Left ventricle myocardium superior (tissue), 1 donor: ENCODE results near the gene CNP. TPM values are rescaled to one million over a fixed set of nuclear protein-coding genes. Genes with fewer than 3 reads are reported as not detected.
A peak's percentile ranks its signal among the peaks of the same experiment; 100 is the strongest.
"Not testable (repeated sequence)": the region's sequence is repeated elsewhere in the genome, so short reads cannot be mapped to it uniquely, and the experiment has no call there.

Experiments used
- ATAC-seq: fragments of 200-7000 bp; cut with Tn5 transposase; one replicate; pipeline ENCODE4 v1.9.1; 2020; ENCODE audit warnings: mild to moderate bottlenecking, moderate library complexity
- DNase-seq: peaks from one replicate; pipeline ENCODE4 v3.0.0-alpha.2; 2020
- intact Hi-C: fragments of 100-400 bp; cut with micrococcal nuclease; formaldehyde crosslinking; loops from one replicate; pipeline ENCODE4 v1.11.0; 2022
- total RNA-seq: library from RNA; stranded (reverse); fragmentation: NEBNext Ultra II Directional; extraction: Animal tissue kit (Norgen Biotek cat#: 25700); gene quantifications from one replicate; pipeline ENCODE4 v1.2.1, GENCODE V29; 2021
- donor health status: DM: no; HTN: yes; CAD: no; lungs with severe emphysema.

CNP gene
- total RNA-seq, 1 donor from 2014 or later: 28.6 TPM

- intact Hi-C loops: no loop called here
- ATAC-seq (no peak), DNase-seq (no peak)
Measured at GRCh38 chr17:41989702-41990419, 23.3 kb downstream of the CNP start.

- ATAC-seq (peak; percentile 12), DNase-seq (no peak)
- intact Hi-C loops: no loop called here
Measured at GRCh38 chr17:41992576-41992975, 26.0 kb downstream of the CNP start.

GRCh38 chr17:41996855-41997164, 30.2 kb downstream of the CNP start:
- DNase-seq: no peak
- no peak for ATAC-seq
- intact Hi-C loops: no loop called here

GRCh38 chr17:41998497-41998896, 31.9 kb downstream of the CNP start:
- ATAC-seq: no peak
- DNase-seq: no peak
- intact Hi-C loops: no loop called here

- peak; percentile 55 for ATAC-seq
- DNase-seq: no peak
- intact Hi-C loops: no loop called here
Measured at GRCh38 chr17:42000413-42001133, 34.0 kb downstream of the CNP start.

GRCh38 chr17:42001729-42002128, 35.1 kb downstream of the CNP start:
- DNase-seq (no peak), ATAC-seq (no peak)
- intact Hi-C loops: no loop called here

GRCh38 chr17:42002175-42002791, 35.7 kb downstream of the CNP start:
- DNase-seq (no peak), ATAC-seq (no peak)
- intact Hi-C loops: no loop called here

- ATAC-seq: no peak
Measured at GRCh38 chr17:42002792-42003301, 36.3 kb downstream of the CNP start.

GRCh38 chr17:42005166-42005565, 38.6 kb downstream of the CNP start:
- intact Hi-C loops: no loop called here
- ATAC-seq: no peak

More at GRCh38 chr17:42002792-42003301, 36.3 kb downstream of the CNP start:
- intact Hi-C loops: no loop called here
- DNase-seq: no peak

GRCh38 chr17:42009170-42009569, 42.6 kb downstream of the CNP start:
- intact Hi-C loops: no loop called here
- DNase-seq: no peak
- ATAC-seq: no peak

More at GRCh38 chr17:42005166-42005565, 38.6 kb downstream of the CNP start:
- DNase-seq: no peak

GRCh38 chr17:42010266-42010680, 43.7 kb downstream of the CNP start:
- intact Hi-C loops, DNase-seq: not testable (repeated sequence)
- ATAC-seq: peak; percentile 30

- DNase-seq (no peak), ATAC-seq (no peak)
- intact Hi-C loops: no loop called here
Measured at GRCh38 chr17:42010898-42011516, 44.4 kb downstream of the CNP start.

- DNase-seq, intact Hi-C loops, ATAC-seq: not testable (repeated sequence)
Measured at GRCh38 chr17:42012363-42012762, 45.8 kb downstream of the CNP start.

GRCh38 chr17:42013740-42014139, 47.1 kb downstream of the CNP start:
- DNase-seq, intact Hi-C loops, ATAC-seq: not testable (repeated sequence)

GRCh38 chr17:42016411-42016831, 49.8 kb downstream of the CNP start:
- ATAC-seq: no peak
- intact Hi-C loops: no loop called here
- DNase-seq: no peak

GRCh38 chr17:42016941-42017865, 50.6 kb downstream of the CNP start, which contains the start of gene DNAJC7:
Gene DNAJC7 (minus strand): TSS chr17:42017439. CDS start chr17:42017416, 23 bp downstream.
- ATAC-seq: peak; percentile 95
- intact Hi-C loops: no loop called here
- peak; percentile 96 for DNase-seq

- intact Hi-C loops: no loop called here
- ATAC-seq (no peak), DNase-seq (no peak)
Measured at GRCh38 chr17:42017866-42018200, 51.2 kb downstream of the CNP start.

GRCh38 chr17:42018339-42018738, 51.7 kb downstream of the CNP start:
- DNase-seq (no peak), ATAC-seq (no peak)
- intact Hi-C loops: no loop called here

- no peak for ATAC-seq
- intact Hi-C loops: no loop called here
- DNase-seq: no peak
Measured at GRCh38 chr17:42018988-42019387, 52.4 kb downstream of the CNP start.
